Measurements from ENCODE around the gene MARVELD2.

The MARVELD2 gene

GRCh38 chr5:69372394-69372793 lies 42.5 kb upstream of the MARVELD2 start:
- H3K79me2 ChIP-seq (ENCODE audit: insufficient read depth, low read depth), result peaks cover 39% of the 10 kb centered on the region
- H3K4me2 ChIP-seq, result no peak overlapping the region
- H3K4me1 ChIP-seq (ENCODE audit: low read depth, poor library complexity, severe bottlenecking), result peaks cover 22% of the 10 kb centered on the region
- H3K36me3 ChIP-seq (ENCODE audit: insufficient read depth), result no peaks in the 10 kb centered on the region
- H2AFZ ChIP-seq (ENCODE audit: low read depth), result no peak overlapping the region
- no peaks in the 10 kb centered on the region for H4K20me1 ChIP-seq (ENCODE audit: insufficient read depth)
- no peak overlapping the region for H3K4me3 ChIP-seq (IDR thresholded peaks at IDR 0.05; ENCODE audit: insufficient read depth, low read depth, low read length)
- no peak overlapping the region for H3K9ac ChIP-seq
- H3K27ac ChIP-seq, result no peak overlapping the region
- TF ChIP-seq CTCF (conservative IDR thresholded peaks at IDR 0.05; ENCODE audit: low read depth, low read length), result no peak
- H3K27me3 ChIP-seq (ENCODE audit: insufficient read depth, low read depth), result no peaks in the 10 kb centered on the region

GRCh38 chr5:69374911-69375446 lies 39.9 kb upstream of the MARVELD2 start:
- H3K4me1 ChIP-seq (ENCODE audit: low read depth, poor library complexity, severe bottlenecking), result peaks cover 15% of the 10 kb centered on the region
- TF ChIP-seq CTCF (conservative IDR thresholded peaks at IDR 0.05; ENCODE audit: low read depth, low read length), result no peak
- no peak overlapping the region for H2AFZ ChIP-seq (ENCODE audit: low read depth)
- no peaks in the 10 kb centered on the region for H3K36me3 ChIP-seq (ENCODE audit: insufficient read depth)
- no peaks in the 10 kb centered on the region for H3K27me3 ChIP-seq (ENCODE audit: insufficient read depth, low read depth)
- no peak overlapping the region for H3K4me2 ChIP-seq
- H3K9ac ChIP-seq, result no peak overlapping the region
- no peaks in the 10 kb centered on the region for H4K20me1 ChIP-seq (ENCODE audit: insufficient read depth)
- H3K27ac ChIP-seq, result no peak overlapping the region
- peaks cover 19% of the 10 kb centered on the region for H3K79me2 ChIP-seq (ENCODE audit: insufficient read depth, low read depth)
- no peak overlapping the region for H3K4me3 ChIP-seq (IDR thresholded peaks at IDR 0.05; ENCODE audit: insufficient read depth, low read depth, low read length)

GRCh38 chr5:69378376-69378775 lies 36.5 kb upstream of the MARVELD2 start:
- Histone ChIP-seq H3K4me3 (IDR thresholded peaks at IDR 0.05; ENCODE audit: insufficient read depth, low read depth, low read length) (no peak overlapping the region), H3K4me1 (ENCODE audit: low read depth, poor library complexity, severe bottlenecking) (no peaks in the 10 kb centered on the region), H4K20me1 (ENCODE audit: insufficient read depth) (no peaks in the 10 kb centered on the region), H3K36me3 (ENCODE audit: insufficient read depth) (no peaks in the 10 kb centered on the region), H3K27me3 (ENCODE audit: insufficient read depth, low read depth) (no peaks in the 10 kb centered on the region), H3K4me2 (no peak overlapping the region), H3K79me2 (ENCODE audit: insufficient read depth, low read depth) (no peaks in the 10 kb centered on the region), H2AFZ (ENCODE audit: low read depth) (no peak overlapping the region), H3K27ac (no peak overlapping the region), H3K9ac (no peak overlapping the region)
- TF ChIP-seq CTCF (conservative IDR thresholded peaks at IDR 0.05; ENCODE audit: low read depth, low read length), result no peak

- no peaks in the 10 kb centered on the region for H4K20me1 ChIP-seq (ENCODE audit: insufficient read depth)
- peaks cover 29% of the 10 kb centered on the region for H3K4me1 ChIP-seq (ENCODE audit: low read depth, poor library complexity, severe bottlenecking)
- peak overlapping the region; percentile 29 for H3K4me2 ChIP-seq
- no peaks in the 10 kb centered on the region for H3K79me2 ChIP-seq (ENCODE audit: insufficient read depth, low read depth)
- peak overlapping the region; percentile 7; the same call in 1 of the 2 replicates for H3K27ac ChIP-seq
- H3K4me3 ChIP-seq (IDR thresholded peaks at IDR 0.05; ENCODE audit: insufficient read depth, low read depth, low read length), result no peak overlapping the region
- no peaks in the 10 kb centered on the region for H3K27me3 ChIP-seq (ENCODE audit: insufficient read depth, low read depth)
- no peak overlapping the region; the same call in 1 of the 2 replicates for H3K9ac ChIP-seq
- H3K36me3 ChIP-seq (ENCODE audit: insufficient read depth), result no peaks in the 10 kb centered on the region
- H2AFZ ChIP-seq (ENCODE audit: low read depth), result no peak overlapping the region
- TF ChIP-seq CTCF (conservative IDR thresholded peaks at IDR 0.05; ENCODE audit: low read depth, low read length), result no peak
Observed at GRCh38 chr5:69404659-69405330, 10.1 kb upstream of the MARVELD2 start.
